MCF 10A (cell line): ENCODE measurements around the gene TOMT. TPM values are rescaled to one million over a fixed set of nuclear protein-coding genes. Genes with fewer than 3 reads are reported as not detected.

Source experiments
- BruUV-seq: library from RNA; stranded (reverse); fragments of 400-500 nt; replicated peaks from 2 replicates; lab custom pipeline; 2021; lab: Mats Ljungman, UMichigan
- CTCF ChIA-PET: fragments of 300-600 bp; sonication (Branson Sonifier 250); formaldehyde crosslinking; extraction: SDS; loops from one replicate; lab custom pipeline; 2021; ENCODE audit warnings: antibody characterized with exemption, inconsistent platforms; lab: Yijun Ruan, JAX
- POLR2A ChIA-PET: fragments of 300-600, 350-650 bp; sonication (Branson Sonifier 250); formaldehyde crosslinking; extraction: SDS; loops from one replicate; lab custom pipeline; 2020; ENCODE audit warnings: antibody characterized with exemption, inconsistent platforms; lab: Yijun Ruan, JAX
- DNase-seq: peaks from one replicate; pipeline ENCODE4 v3.0.0-alpha.2; 2018; ENCODE audit not compliant: unreplicated experiment
- H3K27ac Mint-ChIP-seq: one replicate; pipeline ENCODE4 v1.8.0; 2022; ENCODE audit warnings: mild to moderate bottlenecking, low read depth, mixed read lengths; ENCODE audit not compliant: unreplicated experiment
- H3K27me3 Mint-ChIP-seq: one replicate; pipeline ENCODE4 v1.8.0; 2022; ENCODE audit warnings: mixed read lengths; ENCODE audit not compliant: insufficient read depth, unreplicated experiment
- H3K36me3 Mint-ChIP-seq: one replicate; pipeline ENCODE4 v1.8.0; 2022; ENCODE audit warnings: mild to moderate bottlenecking, moderate library complexity, mixed read lengths; ENCODE audit not compliant: insufficient read depth, unreplicated experiment
- H3K4me1 Mint-ChIP-seq: one replicate; pipeline ENCODE4 v1.8.0; 2022; ENCODE audit warnings: mixed read lengths; ENCODE audit not compliant: insufficient read depth, unreplicated experiment
- H3K4me3 Mint-ChIP-seq: one replicate; pipeline ENCODE4 v1.8.0; 2022; ENCODE audit warnings: mild to moderate bottlenecking, moderate library complexity, mixed read lengths; ENCODE audit not compliant: unreplicated experiment
- H3K9me3 Mint-ChIP-seq: one replicate; pipeline ENCODE4 v1.8.0; 2022; ENCODE audit warnings: mixed read lengths; ENCODE audit not compliant: unreplicated experiment
- CTCF ChIP-seq: fragments of 200-600 bp; IDR thresholded peaks from one replicate; pipeline ENCODE4 v1.8.0; 2022; ENCODE audit warnings: antibody characterized with exemption, mild to moderate bottlenecking; ENCODE audit not compliant: unreplicated experiment
- intact Hi-C: fragments of 100-400 bp; cut with micrococcal nuclease; formaldehyde crosslinking; loops from 2 replicates; pipeline ENCODE4 v1.14.1; 2022
- total RNA-seq: library from RNA; stranded (reverse); gene quantifications from 2 replicates; pipeline ENCODE4 v1.2.3, GENCODE V29; 2022

TOMT gene
- total RNA-seq, 1 experiment from 2014 or later = not detected

- Mint-ChIP-seq H3K4me1 (peaks cover 32% of the 10 kb centered on the region), H3K27ac (no peak overlapping the region)
- POLR2A ChIA-PET = interaction anchor here (0.7 to 5.2 kb wide), 13 partner anchors 9 to 139 kb away, joined by 3 to 42 read pairs (median 5); no protein-coding TSS in a partner anchor
These were observed 22.3 kb upstream of the TOMT start for GRCh38 chr11:72083414-72083813.

GRCh38 chr11:72084076-72084475, 21.6 kb upstream of the TOMT start:
- Mint-ChIP-seq H3K27me3 (no peaks in the 10 kb centered on the region), H3K4me1 (peaks cover 27% of the 10 kb centered on the region), H3K4me3 (no peak overlapping the region), H3K36me3 (peaks cover 9% of the 10 kb centered on the region), H3K9me3 (no peaks in the 10 kb centered on the region), H3K27ac (peak overlapping the region; percentile 11)
- ChIA-PET POLR2A (interaction anchor here (0.7 to 5.2 kb wide), 17 partner anchors 8 to 139 kb away, joined by 3 to 42 read pairs (median 4); no protein-coding TSS in a partner anchor), CTCF (interaction anchor here (1.6 to 5.6 kb wide), 5 partner anchors 10 to 106 kb away, joined by 8 to 45 read pairs (median 17); no protein-coding TSS in a partner anchor)
- no peak for TF ChIP-seq CTCF
- no peak for DNase-seq
- intact Hi-C loops = no loop called here
- no TSS peak for BruUV-seq

More at GRCh38 chr11:72083414-72083813, 22.3 kb upstream of the TOMT start:
- no peak for DNase-seq
- Mint-ChIP-seq H3K4me3 (no peak overlapping the region), H3K36me3 (peaks cover 6% of the 10 kb centered on the region), H3K9me3 (no peaks in the 10 kb centered on the region), H3K27me3 (no peaks in the 10 kb centered on the region)
- BruUV-seq = no TSS peak
- TF ChIP-seq CTCF = no peak
- intact Hi-C loops = no loop called here
- CTCF ChIA-PET = interaction anchor here (1.6 to 5.6 kb wide), 5 partner anchors 44 to 106 kb away, joined by 4 to 45 read pairs (median 17); no protein-coding TSS in a partner anchor

DNA sequence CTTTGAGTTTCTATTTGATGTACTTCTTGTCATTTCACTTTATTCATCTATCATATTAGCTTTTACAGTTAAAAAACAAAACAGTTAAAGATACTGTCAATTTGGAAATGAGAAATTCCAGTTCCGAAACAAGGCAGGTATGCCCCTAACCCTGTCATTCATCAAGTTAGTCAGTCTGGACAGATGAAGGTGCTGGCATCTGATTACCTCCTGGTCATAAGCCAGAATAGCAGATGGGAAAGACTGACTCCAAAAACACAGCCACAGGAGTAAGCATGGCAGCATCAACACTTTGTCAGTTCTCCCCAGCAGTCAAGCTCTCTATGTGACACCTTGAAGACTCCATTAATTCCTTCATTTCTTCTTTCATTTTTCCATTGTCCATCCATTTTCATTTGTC, 20.8 kb upstream of the TOMT start:
- no peak overlapping the region for H3K4me3 Mint-ChIP-seq
- peaks cover 13% of the 10 kb centered on the region for H3K36me3 Mint-ChIP-seq
- no peak overlapping the region for H3K27ac Mint-ChIP-seq
- no peaks in the 10 kb centered on the region for H3K27me3 Mint-ChIP-seq
- no TSS peak for BruUV-seq
- no peak for DNase-seq
- POLR2A ChIA-PET = interaction anchor here (0.7 to 5.2 kb wide), 11 partner anchors 10 to 138 kb away, joined by 3 to 42 read pairs (median 6); no protein-coding TSS in a partner anchor
- intact Hi-C loops = no loop called here
- H3K4me1 Mint-ChIP-seq = peaks cover 27% of the 10 kb centered on the region
- TF ChIP-seq CTCF = no peak
- H3K9me3 Mint-ChIP-seq = no peaks in the 10 kb centered on the region
- CTCF ChIA-PET = interaction anchor here (0.5 to 5.6 kb wide), 11 partner anchors 9 to 1126 kb away, joined by 3 to 45 read pairs (median 7); no protein-coding TSS in a partner anchor

DNA sequence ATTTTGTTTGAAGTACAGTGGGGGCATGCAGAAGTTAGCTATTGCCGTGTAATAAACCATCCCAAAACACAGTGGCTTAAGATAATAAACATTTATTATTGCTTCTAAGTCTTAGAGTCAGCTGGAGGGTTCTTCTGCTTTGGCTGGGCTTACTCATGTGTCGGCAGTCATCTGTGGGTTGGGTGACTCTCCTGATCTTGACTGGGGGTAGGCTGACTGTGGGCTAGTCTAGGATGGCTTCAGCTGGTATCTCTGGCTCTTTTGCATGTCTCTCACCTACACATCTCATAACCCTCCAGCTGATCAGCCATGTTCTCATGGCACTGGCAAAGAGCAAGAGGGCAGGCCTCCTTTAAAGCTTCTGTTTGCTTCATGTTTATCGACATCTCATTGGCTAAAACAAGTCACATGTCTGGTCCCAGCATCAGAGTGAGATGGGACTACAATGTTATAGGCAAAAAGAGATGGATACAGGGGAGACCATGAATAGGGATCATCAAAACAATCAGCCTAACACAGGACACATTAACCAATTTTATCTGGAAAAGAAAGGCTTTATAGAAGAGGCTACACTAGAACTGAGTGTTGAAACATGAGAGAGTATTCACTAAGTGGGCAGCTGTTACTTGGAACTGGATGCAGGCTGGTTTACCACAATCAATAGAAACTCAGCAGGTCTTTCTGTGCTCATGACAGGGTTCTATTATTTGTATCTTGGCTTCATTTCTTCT, 19.9 kb upstream of the TOMT start:
- BruUV-seq = no TSS peak
- Mint-ChIP-seq H3K27me3 (no peaks in the 10 kb centered on the region), H3K27ac (no peak overlapping the region), H3K9me3 (no peaks in the 10 kb centered on the region), H3K36me3 (peaks cover 13% of the 10 kb centered on the region), H3K4me1 (peaks cover 23% of the 10 kb centered on the region), H3K4me3 (no peak overlapping the region)
- ChIA-PET POLR2A (interaction anchor here (0.6 to 5.2 kb wide), 11 partner anchors 9 to 274 kb away, joined by 3 to 42 read pairs (median 5); no protein-coding TSS in a partner anchor), CTCF (interaction anchor here (0.5 to 5.6 kb wide), 12 partner anchors 8 to 1125 kb away, joined by 3 to 45 read pairs (median 6); no protein-coding TSS in a partner anchor)
- no peak for TF ChIP-seq CTCF
- no peak for DNase-seq
- intact Hi-C loops = no loop called here
